GM12873 (cell line): ENCODE data around the gene NFE2L3.

Source experiments
- CTCF ChIP-seq: IDR thresholded peaks from 2 replicates; pipeline ENCODE4 v1.5.1; 2012; ENCODE audit warnings: low read depth, mild to moderate bottlenecking, moderate library complexity, low read length, control low read depth; ENCODE audit not compliant: insufficient read depth; ENCODE audit errors: missing control alignments

NFE2L3 gene

GRCh38 chr7:26185131-26185843, 33.3 kb downstream of the NFE2L3 start:
- no peak for TF ChIP-seq CTCF

GRCh38 chr7:26185844-26186180, 33.8 kb downstream of the NFE2L3 start:
- no peak for TF ChIP-seq CTCF

GRCh38 chr7:26186364-26187311, 34.6 kb downstream of the NFE2L3 start:
- TF ChIP-seq CTCF, result no peak

GRCh38 chr7:26187380-26188205, 35.6 kb downstream of the NFE2L3 start:
- no peak for TF ChIP-seq CTCF

- no peak for TF ChIP-seq CTCF
These were observed 36.4 kb downstream of the NFE2L3 start for GRCh38 chr7:26188206-26188956.

GRCh38 chr7:26188957-26189541, 37.1 kb downstream of the NFE2L3 start:
- no peak for TF ChIP-seq CTCF
